Measurements from ENCODE around the gene CLEC14A. TPM values are rescaled to one million over a fixed set of nuclear protein-coding genes. Genes with fewer than 3 reads are reported as not detected.
A peak's percentile ranks its signal among the peaks of the same experiment; 100 is the strongest.

CLEC14A gene
- total RNA-seq, 1 donor from 2014 or later: 5.1 TPM

- H3K4me1 Mint-ChIP-seq (ENCODE audit: unreplicated experiment): peaks cover 37% of the 10 kb centered on the region
- H3K27me3 Mint-ChIP-seq (ENCODE audit: unreplicated experiment): peaks cover 26% of the 10 kb centered on the region
- DNase-seq (ENCODE audit: low spot score): peak; percentile 58
- peaks cover 7% of the 10 kb centered on the region for H3K36me3 Mint-ChIP-seq (ENCODE audit: low read depth, unreplicated experiment)
- TF ChIP-seq, protein P1, sequence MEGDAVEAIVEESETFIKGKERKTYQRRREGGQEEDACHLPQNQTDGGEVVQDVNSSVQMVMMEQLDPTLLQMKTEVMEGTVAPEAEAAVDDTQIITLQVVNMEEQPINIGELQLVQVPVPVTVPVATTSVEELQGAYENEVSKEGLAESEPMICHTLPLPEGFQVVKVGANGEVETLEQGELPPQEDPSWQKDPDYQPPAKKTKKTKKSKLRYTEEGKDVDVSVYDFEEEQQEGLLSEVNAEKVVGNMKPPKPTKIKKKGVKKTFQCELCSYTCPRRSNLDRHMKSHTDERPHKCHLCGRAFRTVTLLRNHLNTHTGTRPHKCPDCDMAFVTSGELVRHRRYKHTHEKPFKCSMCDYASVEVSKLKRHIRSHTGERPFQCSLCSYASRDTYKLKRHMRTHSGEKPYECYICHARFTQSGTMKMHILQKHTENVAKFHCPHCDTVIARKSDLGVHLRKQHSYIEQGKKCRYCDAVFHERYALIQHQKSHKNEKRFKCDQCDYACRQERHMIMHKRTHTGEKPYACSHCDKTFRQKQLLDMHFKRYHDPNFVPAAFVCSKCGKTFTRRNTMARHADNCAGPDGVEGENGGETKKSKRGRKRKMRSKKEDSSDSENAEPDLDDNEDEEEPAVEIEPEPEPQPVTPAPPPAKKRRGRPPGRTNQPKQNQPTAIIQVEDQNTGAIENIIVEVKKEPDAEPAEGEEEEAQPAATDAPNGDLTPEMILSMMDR (IDR thresholded peaks at IDR 0.05; ENCODE audit: unreplicated experiment): no peak
- peak overlapping the region; percentile 90 for H3K4me3 Mint-ChIP-seq (ENCODE audit: unreplicated experiment)
- H3K27ac Mint-ChIP-seq (ENCODE audit: unreplicated experiment): peak overlapping the region; percentile 1
- H3K9me3 Mint-ChIP-seq (ENCODE audit: unreplicated experiment): no peaks in the 10 kb centered on the region
These were observed 45.2 kb downstream of the CLEC14A start for GRCh38 chr14:38210587-38211216.

- Mint-ChIP-seq H3K9me3 (ENCODE audit: unreplicated experiment) (no peaks in the 10 kb centered on the region), H3K36me3 (ENCODE audit: low read depth, unreplicated experiment) (peaks cover 7% of the 10 kb centered on the region), H3K27me3 (ENCODE audit: unreplicated experiment) (peaks cover 26% of the 10 kb centered on the region), H3K27ac (ENCODE audit: unreplicated experiment) (peak overlapping the region; percentile 80), H3K4me3 (ENCODE audit: unreplicated experiment) (peak overlapping the region; percentile 90), H3K4me1 (ENCODE audit: unreplicated experiment) (peaks cover 37% of the 10 kb centered on the region)
- TF ChIP-seq, protein P1 (IDR thresholded peaks at IDR 0.05; ENCODE audit: unreplicated experiment): no peak
- DNase-seq (ENCODE audit: low spot score): no peak
These were observed 46.0 kb downstream of the CLEC14A start for GRCh38 chr14:38209572-38210557.

GRCh38 chr14:38208618-38209562, 47.0 kb downstream of the CLEC14A start:
- peaks cover 7% of the 10 kb centered on the region for H3K36me3 Mint-ChIP-seq (ENCODE audit: low read depth, unreplicated experiment)
- peaks cover 32% of the 10 kb centered on the region for H3K4me1 Mint-ChIP-seq (ENCODE audit: unreplicated experiment)
- no peaks in the 10 kb centered on the region for H3K9me3 Mint-ChIP-seq (ENCODE audit: unreplicated experiment)
- peak overlapping the region; percentile 92 for H3K4me3 Mint-ChIP-seq (ENCODE audit: unreplicated experiment)
- H3K27ac Mint-ChIP-seq (ENCODE audit: unreplicated experiment): peak overlapping the region; percentile 64
- TF ChIP-seq, protein P1 (IDR thresholded peaks at IDR 0.05; ENCODE audit: unreplicated experiment): no peak
- H3K27me3 Mint-ChIP-seq (ENCODE audit: unreplicated experiment): peaks cover 26% of the 10 kb centered on the region
- peak; percentile 62 for DNase-seq (ENCODE audit: low spot score)

- peaks cover 32% of the 10 kb centered on the region for H3K4me1 Mint-ChIP-seq (ENCODE audit: unreplicated experiment)
- H3K9me3 Mint-ChIP-seq (ENCODE audit: unreplicated experiment): no peaks in the 10 kb centered on the region
- H3K4me3 Mint-ChIP-seq (ENCODE audit: unreplicated experiment): peak within 1 kb of the TSS; percentile 92
- DNase-seq (ENCODE audit: low spot score): no peak
- TF ChIP-seq, protein P1 (IDR thresholded peaks at IDR 0.05; ENCODE audit: unreplicated experiment): no peak
- peaks cover 26% of the 10 kb centered on the region for H3K27me3 Mint-ChIP-seq (ENCODE audit: unreplicated experiment)
- H3K27ac Mint-ChIP-seq (ENCODE audit: unreplicated experiment): peak within 1 kb of the TSS; percentile 64
- peaks cover 7% of the 10 kb centered on the region for H3K36me3 Mint-ChIP-seq (ENCODE audit: low read depth, unreplicated experiment)
These were observed 47.9 kb downstream of the CLEC14A start, which contains the start of gene SSTR1 for GRCh38 chr14:38207736-38208617. TSS of gene SSTR1 (plus strand) at chr14:38207904. CDS start at chr14:38209390, 1,486 bp downstream.

Data from endothelial cell (in vitro differentiated cells).